ENCODE measurements around the gene ACSL3.

- TF ChIP-seq, protein P1, sequence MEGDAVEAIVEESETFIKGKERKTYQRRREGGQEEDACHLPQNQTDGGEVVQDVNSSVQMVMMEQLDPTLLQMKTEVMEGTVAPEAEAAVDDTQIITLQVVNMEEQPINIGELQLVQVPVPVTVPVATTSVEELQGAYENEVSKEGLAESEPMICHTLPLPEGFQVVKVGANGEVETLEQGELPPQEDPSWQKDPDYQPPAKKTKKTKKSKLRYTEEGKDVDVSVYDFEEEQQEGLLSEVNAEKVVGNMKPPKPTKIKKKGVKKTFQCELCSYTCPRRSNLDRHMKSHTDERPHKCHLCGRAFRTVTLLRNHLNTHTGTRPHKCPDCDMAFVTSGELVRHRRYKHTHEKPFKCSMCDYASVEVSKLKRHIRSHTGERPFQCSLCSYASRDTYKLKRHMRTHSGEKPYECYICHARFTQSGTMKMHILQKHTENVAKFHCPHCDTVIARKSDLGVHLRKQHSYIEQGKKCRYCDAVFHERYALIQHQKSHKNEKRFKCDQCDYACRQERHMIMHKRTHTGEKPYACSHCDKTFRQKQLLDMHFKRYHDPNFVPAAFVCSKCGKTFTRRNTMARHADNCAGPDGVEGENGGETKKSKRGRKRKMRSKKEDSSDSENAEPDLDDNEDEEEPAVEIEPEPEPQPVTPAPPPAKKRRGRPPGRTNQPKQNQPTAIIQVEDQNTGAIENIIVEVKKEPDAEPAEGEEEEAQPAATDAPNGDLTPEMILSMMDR (IDR thresholded peaks at IDR 0.05): no peak
- TF ChIP-seq EZH2 (IDR thresholded peaks at IDR 0.05) (no peak), EZH2phosphoT487 (IDR thresholded peaks at IDR 0.05) (no peak)
Observed at GRCh38 chr2:222878301-222878876, 17.6 kb downstream of the ACSL3 start.
